Right lobe of liver (tissue), 6 donors: ENCODE data around the gene CPXM2. TPM values are rescaled to one million over a fixed set of nuclear protein-coding genes. Genes with fewer than 3 reads are reported as not detected.

Experiments used
- ATAC-seq, 4 donors: fragments of 200-7000 bp; cut with Tn5 transposase; one replicate each; pipeline ENCODE4 v1.9.1; 2020; ENCODE audit warnings: mild to moderate bottlenecking in 4 of 4, moderate library complexity in 4 of 4
- DNase-seq, 3 donors: peaks; one replicate each; pipeline ENCODE4 v3.0.0-alpha.2; 2020
- H3K27ac ChIP-seq, 3 donors: fragments of 200-600 bp; one replicate each; pipeline ENCODE4 v1.8.0; 2022
- H3K27me3 ChIP-seq, 2 donors: fragments of 200-600 bp; one replicate each; pipeline ENCODE4 v1.8.0; 2022
- H3K36me3 ChIP-seq, 4 donors: fragments of 200-600 bp; sonication (generic) in 1 of 4; one replicate each; pipeline versions ENCODE4 v1.5.1 to v1.8.0; 2017 to 2022; ENCODE audit warnings: control low read depth in 1 of 4
- H3K4me1 ChIP-seq, 4 donors: fragments of 200-600 bp; sonication (generic) in 1 of 4; one replicate each; pipeline versions ENCODE4 v1.5.1 to v1.8.0; 2017 to 2022; ENCODE audit warnings: control low read depth in 1 of 4
- H3K4me3 ChIP-seq, 3 donors: fragments of 200-600 bp; one replicate each; pipeline ENCODE4 v1.8.0; 2022
- H3K9me3 ChIP-seq, 4 donors: fragments of 200-600 bp; sonication (generic) in 1 of 4; one replicate each; pipeline versions ENCODE4 v1.5.1 to v1.8.0; 2017 to 2022; ENCODE audit warnings: control low read depth in 1 of 4
- POLR2A ChIP-seq: fragments of 450-650 bp; IDR thresholded peaks from one replicate; pipeline ENCODE4 v1.6.1; 2017; ENCODE audit warnings: antibody characterized with exemption, mild to moderate bottlenecking
- WGBS: methylation state at CpG from one replicate; pipeline ENCODE4 v1.1.6; 2018; ENCODE audit warnings: low coverage, low lambda C conversion rate; ENCODE audit not compliant: insufficient coverage; ENCODE audit errors: missing lambda C conversion rate; 5-methylcytosine and 5-hydroxymethylcytosine counted together
- intact Hi-C, 2 donors: fragments of 100-400 bp; cut with DNase I; formaldehyde crosslinking; loops; one replicate each; pipeline versions ENCODE4 v1.11.2 to v1.14.1; 2022
- total RNA-seq, 6 experiments: library from RNA; depleted of rRNA in 2 of 6; stranded (reverse); fragments of >200 nt in 2 of 6; fragmentation: NEBNext Ultra II Directional in 3 of 6; extraction: Animal tissue kit (Norgen Biotek cat#: 25700) in 3 of 6; gene quantifications; one replicate each; pipeline versions ENCODE4 v1.1.0 to v1.2.4, GENCODE V29; 2016 to 2023
- TF ChIP-seq, protein P1 (sequence below), 4 donors: fragments of 200-600 bp in 3 of 4; fragments of 450-650 bp in 1 of 4; IDR thresholded peaks; one replicate each; pipeline versions ENCODE4 v1.5.1 to v1.8.0; 2016 to 2022; ENCODE audit warnings: antibody characterized with exemption in 4 of 4, mild to moderate bottlenecking in 2 of 4
- donor health status: DM: no; HTN: yes; CAD: no.
- donor health status: DM: no; HTN: no; CAD: no.
- donor health status: DM: no; HTN: no; CAD: no.
- donor health status: DM: no; HTN: yes; CAD: no.
- donor health status: DM: no; HTN: yes; CAD: no.

Gene CPXM2
- total RNA-seq, 6 experiments from 2014 or later: 0.29 to 2.6 (median 0.69) TPM

DNA sequence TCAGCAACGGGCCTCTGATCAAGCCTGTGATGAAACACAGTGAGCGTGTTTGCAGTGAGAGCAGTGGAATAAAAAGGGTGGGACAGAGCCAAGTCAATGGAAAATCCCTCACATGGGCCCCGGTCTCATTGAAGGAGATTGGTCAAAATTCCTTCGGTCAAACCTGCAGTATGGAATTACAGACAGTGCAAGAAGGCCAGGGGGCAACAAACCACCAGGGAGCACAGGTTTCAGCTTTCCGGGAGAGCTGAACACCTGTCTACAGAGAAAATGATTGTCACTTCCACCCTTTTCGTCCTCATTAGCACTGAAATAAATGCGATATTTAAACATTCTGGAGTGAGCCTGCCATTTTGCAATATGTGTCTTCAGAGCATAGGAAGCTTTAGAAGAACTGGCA, 132.6 kb downstream of the CPXM2 start:
- no peaks in the 10 kb centered on the region for H3K9me3 ChIP-seq
- H3K27me3 ChIP-seq: no peaks in the 10 kb centered on the region
- TF ChIP-seq, protein P1, sequence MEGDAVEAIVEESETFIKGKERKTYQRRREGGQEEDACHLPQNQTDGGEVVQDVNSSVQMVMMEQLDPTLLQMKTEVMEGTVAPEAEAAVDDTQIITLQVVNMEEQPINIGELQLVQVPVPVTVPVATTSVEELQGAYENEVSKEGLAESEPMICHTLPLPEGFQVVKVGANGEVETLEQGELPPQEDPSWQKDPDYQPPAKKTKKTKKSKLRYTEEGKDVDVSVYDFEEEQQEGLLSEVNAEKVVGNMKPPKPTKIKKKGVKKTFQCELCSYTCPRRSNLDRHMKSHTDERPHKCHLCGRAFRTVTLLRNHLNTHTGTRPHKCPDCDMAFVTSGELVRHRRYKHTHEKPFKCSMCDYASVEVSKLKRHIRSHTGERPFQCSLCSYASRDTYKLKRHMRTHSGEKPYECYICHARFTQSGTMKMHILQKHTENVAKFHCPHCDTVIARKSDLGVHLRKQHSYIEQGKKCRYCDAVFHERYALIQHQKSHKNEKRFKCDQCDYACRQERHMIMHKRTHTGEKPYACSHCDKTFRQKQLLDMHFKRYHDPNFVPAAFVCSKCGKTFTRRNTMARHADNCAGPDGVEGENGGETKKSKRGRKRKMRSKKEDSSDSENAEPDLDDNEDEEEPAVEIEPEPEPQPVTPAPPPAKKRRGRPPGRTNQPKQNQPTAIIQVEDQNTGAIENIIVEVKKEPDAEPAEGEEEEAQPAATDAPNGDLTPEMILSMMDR (IDR thresholded peaks at IDR 0.05): no peak
- no peak for TF ChIP-seq POLR2A
- no peak overlapping the region for H3K4me3 ChIP-seq
- ATAC-seq: no peak
- no peaks in the 10 kb centered on the region for H3K36me3 ChIP-seq
- no peak overlapping the region for H3K27ac ChIP-seq
- WGBS: 55% methylated on average over 6 of the region's 7 CpGs
- intact Hi-C loops: no loop called here
- no peaks in the 10 kb centered on the region for H3K4me1 ChIP-seq
- DNase-seq: no peak

DNA sequence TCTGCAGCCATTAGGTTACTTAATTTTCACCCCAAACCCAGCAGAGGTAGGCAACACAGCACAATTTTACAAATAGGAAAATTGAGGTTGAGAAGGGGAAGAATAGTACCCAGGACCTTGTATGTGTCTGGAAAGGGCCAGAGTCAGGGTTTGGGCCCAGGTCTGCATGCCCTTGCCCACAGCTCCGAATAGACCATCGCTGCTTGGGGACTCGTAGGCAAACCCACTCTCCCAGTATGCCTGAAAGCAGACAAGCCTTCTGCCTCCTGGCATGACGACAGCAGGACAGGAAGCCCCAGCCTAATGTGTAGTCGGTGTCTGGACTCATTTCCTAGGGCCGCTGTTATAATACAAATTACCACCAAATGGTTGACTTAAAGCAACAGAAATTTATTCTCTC, 133.8 kb downstream of the CPXM2 start:
- no peaks in the 10 kb centered on the region for H3K36me3 ChIP-seq
- no peaks in the 10 kb centered on the region for H3K27me3 ChIP-seq
- DNase-seq: no peak
- no peak overlapping the region for H3K27ac ChIP-seq
- H3K4me1 ChIP-seq: no peaks in the 10 kb centered on the region
- no peak overlapping the region for H3K4me3 ChIP-seq
- H3K9me3 ChIP-seq: no peaks in the 10 kb centered on the region
- ATAC-seq: no peak
- 57% methylated on average over 3 of the region's 6 CpGs for WGBS
- intact Hi-C loops: no loop called here
- no peak for TF ChIP-seq POLR2A
- TF ChIP-seq, protein P1 (IDR thresholded peaks at IDR 0.05): no peak

DNA sequence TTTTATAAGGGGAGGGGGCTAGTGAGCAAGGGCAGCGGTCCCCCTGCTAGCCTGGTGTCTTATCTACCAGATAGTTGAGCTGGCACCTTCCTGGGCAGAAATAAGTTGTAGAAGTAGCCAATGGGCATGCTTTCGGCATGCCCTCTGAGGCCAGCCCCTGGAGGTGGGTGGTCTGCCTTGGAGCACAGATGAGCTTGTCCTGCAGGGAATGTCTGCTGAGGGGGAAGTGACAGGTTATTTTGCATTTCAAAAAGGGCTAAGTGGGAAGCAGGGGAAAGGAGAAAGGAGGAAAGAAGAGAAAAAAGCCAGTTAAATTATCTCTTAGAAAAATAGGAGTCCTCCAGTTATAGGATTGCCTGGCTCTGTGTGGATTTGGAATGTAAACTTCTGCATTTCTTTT, 136.5 kb downstream of the CPXM2 start:
- no peak for DNase-seq
- WGBS: 28% methylated on average over 2 of the region's 2 CpGs
- no peak overlapping the region for H3K27ac ChIP-seq
- TF ChIP-seq POLR2A: no peak
- TF ChIP-seq, protein P1 (IDR thresholded peaks at IDR 0.05): no peak
- no peaks in the 10 kb centered on the region for H3K27me3 ChIP-seq
- intact Hi-C loops: no loop called here
- H3K36me3 ChIP-seq: no peaks in the 10 kb centered on the region
- ATAC-seq: no peak
- H3K4me3 ChIP-seq: no peak overlapping the region
- H3K4me1 ChIP-seq: no peaks in the 10 kb centered on the region
- no peaks in the 10 kb centered on the region for H3K9me3 ChIP-seq

DNA sequence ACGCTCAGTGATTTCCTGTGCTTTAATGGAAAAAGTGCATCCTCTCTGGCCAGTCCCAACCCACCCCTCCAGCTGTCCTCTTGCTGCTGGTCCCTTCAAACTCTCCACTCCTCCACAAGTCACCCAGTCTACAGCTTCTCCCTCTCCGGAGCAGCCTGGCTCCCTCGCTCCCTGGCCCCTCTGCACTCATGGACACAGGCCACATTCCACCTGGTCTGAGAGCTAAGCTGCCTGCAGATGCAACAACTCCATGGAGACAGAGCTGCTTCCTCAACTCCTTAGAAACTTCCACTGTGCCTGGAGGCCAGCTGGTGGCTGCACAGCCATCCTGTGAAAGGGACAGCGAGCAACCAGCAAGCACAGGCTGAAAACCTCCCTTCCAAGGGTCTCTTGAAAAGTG, 137.5 kb downstream of the CPXM2 start:
- no peak overlapping the region for H3K27ac ChIP-seq
- H3K36me3 ChIP-seq: no peaks in the 10 kb centered on the region
- TF ChIP-seq POLR2A: no peak
- TF ChIP-seq, protein P1 (IDR thresholded peaks at IDR 0.05): no peak
- 63% methylated on average over 4 of the region's 4 CpGs for WGBS
- H3K4me3 ChIP-seq: no peak overlapping the region
- intact Hi-C loops: no loop called here
- no peak for DNase-seq
- H3K27me3 ChIP-seq: no peaks in the 10 kb centered on the region
- no peaks in the 10 kb centered on the region for H3K4me1 ChIP-seq
- no peak for ATAC-seq
- H3K9me3 ChIP-seq: no peaks in the 10 kb centered on the region
